Stimulated activated CD4-positive, alpha-beta T cell treated with anti-CD3 and anti-CD28 coated beads, Interleukin-12 subunit alpha, Interleukin-12 subunit beta, amount 100 ng/mL, for 48 hours (primary cell): Measurements from ENCODE around the gene CBX7.

Experiments used
- DNase-seq, 3 donors: peaks; one replicate each; pipeline ENCODE4 v3.0.0-alpha.2; 2020; ENCODE audit warnings: low read depth in 2 of 3, low spot score in 1 of 3

CBX7 gene

GRCh38 chr22:39152511-39153219 lies at the start of gene CBX7:
Gene CBX7, minus strand, starts transcription at chr22:39152680. Its CDS starts 236 bp downstream, at chr22:39152444.
- DNase-seq, result peak; percentile 81 to 98 (median 83)

- DNase-seq, result no peak
Observed at GRCh38 chr22:39197578-39197977, 45.1 kb upstream of the CBX7 start.

GRCh38 chr22:39194098-39194497 lies 41.6 kb upstream of the CBX7 start:
- DNase-seq, result no peak

GRCh38 chr22:39188809-39189208 lies 36.3 kb upstream of the CBX7 start:
- no peak for DNase-seq

GRCh38 chr22:39185601-39186012 lies 33.1 kb upstream of the CBX7 start:
- no peak for DNase-seq

GRCh38 chr22:39184586-39185577 lies 32.4 kb upstream of the CBX7 start:
- no peak for DNase-seq

GRCh38 chr22:39183991-39184585 lies 31.6 kb upstream of the CBX7 start:
- no peak for DNase-seq

GRCh38 chr22:39182478-39183030 lies 30.1 kb upstream of the CBX7 start:
- no peak for DNase-seq

GRCh38 chr22:39181778-39182177 lies 29.3 kb upstream of the CBX7 start:
- no peak for DNase-seq

GRCh38 chr22:39181356-39181755 lies 28.9 kb upstream of the CBX7 start:
- DNase-seq, result no peak

- no peak for DNase-seq
Observed at GRCh38 chr22:39179841-39180335, 27.4 kb upstream of the CBX7 start.

- no peak for DNase-seq
Observed at GRCh38 chr22:39179401-39179827, 26.9 kb upstream of the CBX7 start.

- no peak for DNase-seq
Observed at GRCh38 chr22:39178206-39179111, 26.0 kb upstream of the CBX7 start.

- no peak for DNase-seq
Observed at GRCh38 chr22:39177791-39178190, 25.3 kb upstream of the CBX7 start.

- no peak for DNase-seq
Observed at GRCh38 chr22:39177456-39177775, 24.9 kb upstream of the CBX7 start.

GRCh38 chr22:39176714-39177455 lies 24.4 kb upstream of the CBX7 start:
- no peak for DNase-seq

- no peak for DNase-seq
Observed at GRCh38 chr22:39176143-39176713, 23.7 kb upstream of the CBX7 start.

GRCh38 chr22:39175353-39176142 lies 23.1 kb upstream of the CBX7 start:
- DNase-seq, result no peak
